OCI-LY3 (cell line): ENCODE data around the gene DIS3.
"Not testable (repeated sequence)": the region's sequence is repeated elsewhere in the genome, so short reads cannot be mapped to it uniquely, and the experiment has no call there.

ENCODE experiments used
- H2AFZ ChIP-seq: fragments of 200-600, 300-600 bp; shearing (Covaris generic); 2 replicates; pipeline ENCODE4 v1.6.0; 2014; ENCODE audit warnings: antibody characterized with exemption, low read depth, low read length
- H3K27ac ChIP-seq: fragments of 200-600, 300-600 bp; sonication (generic); 2 replicates; pipeline ENCODE4 v1.5.1; 2014; ENCODE audit warnings: mild to moderate bottlenecking, low read length, moderate library complexity, mixed read lengths
- H3K27me3 ChIP-seq: fragments of 200-600, 300-600 bp; sonication (generic); 2 replicates; pipeline ENCODE4 v1.6.1; 2014; ENCODE audit warnings: low read depth, low read length, mixed read lengths
- H3K36me3 ChIP-seq: fragments of 200-600, 300-600 bp; sonication (generic); replicated peaks from 2 replicates; pipeline ENCODE3; 2014; ENCODE audit warnings: low read depth, low read length, mixed read lengths
- H3K4me1 ChIP-seq: fragments of 300-600, 200-600 bp; sonication (generic); 2 replicates; pipeline ENCODE4 v1.6.1; 2014; ENCODE audit warnings: low read length, mixed read lengths
- H3K4me2 ChIP-seq: fragments of 200-600, 300-600 bp; sonication (generic); 2 replicates; pipeline ENCODE4 v1.6.1; 2014; ENCODE audit warnings: low read length, mixed read lengths
- H3K4me3 ChIP-seq: fragments of 300-600, 200-600 bp; sonication (generic); 2 replicates; pipeline ENCODE4 v1.5.1; 2014; ENCODE audit warnings: antibody characterized with exemption, mild to moderate bottlenecking, low read length, moderate library complexity
- H3K79me2 ChIP-seq: fragments of 300-600, 200-600 bp; shearing (Covaris generic); 2 replicates; pipeline ENCODE4 v1.6.1; 2014; ENCODE audit warnings: mild to moderate bottlenecking, low read length, mixed read lengths
- H3K9ac ChIP-seq: fragments of 300-600, 200-600 bp; shearing (Covaris generic); 2 replicates; pipeline ENCODE4 v1.6.0; 2014; ENCODE audit warnings: mild to moderate bottlenecking, low read length, moderate library complexity
- H3K9me3 ChIP-seq: fragments of 200-600, 300-600 bp; shearing (Covaris generic); 2 replicates; pipeline ENCODE4 v1.6.1; 2014; ENCODE audit warnings: low read length, mixed read lengths; ENCODE audit not compliant: insufficient read depth
- H4K20me1 ChIP-seq: fragments of 200-600, 300-600 bp; sonication (generic); 2 replicates; pipeline ENCODE4 v1.6.1; 2016; ENCODE audit warnings: low read length, mixed read lengths; ENCODE audit not compliant: insufficient read depth
- EZH2phosphoT487 ChIP-seq: fragments of 200-600 bp; shearing (Covaris generic); IDR thresholded peaks from 2 replicates; pipeline ENCODE4 v1.6.1; 2018; ENCODE audit warnings: antibody characterized with exemption, mixed run types, low read depth
- TF ChIP-seq, protein P1 (sequence below): fragments of 200-600, 300-600 bp; sonication (generic); IDR thresholded peaks from 2 replicates; pipeline ENCODE4 v1.5.1; 2014; ENCODE audit warnings: antibody characterized with exemption, low read length, low read depth

The DIS3 gene

DNA sequence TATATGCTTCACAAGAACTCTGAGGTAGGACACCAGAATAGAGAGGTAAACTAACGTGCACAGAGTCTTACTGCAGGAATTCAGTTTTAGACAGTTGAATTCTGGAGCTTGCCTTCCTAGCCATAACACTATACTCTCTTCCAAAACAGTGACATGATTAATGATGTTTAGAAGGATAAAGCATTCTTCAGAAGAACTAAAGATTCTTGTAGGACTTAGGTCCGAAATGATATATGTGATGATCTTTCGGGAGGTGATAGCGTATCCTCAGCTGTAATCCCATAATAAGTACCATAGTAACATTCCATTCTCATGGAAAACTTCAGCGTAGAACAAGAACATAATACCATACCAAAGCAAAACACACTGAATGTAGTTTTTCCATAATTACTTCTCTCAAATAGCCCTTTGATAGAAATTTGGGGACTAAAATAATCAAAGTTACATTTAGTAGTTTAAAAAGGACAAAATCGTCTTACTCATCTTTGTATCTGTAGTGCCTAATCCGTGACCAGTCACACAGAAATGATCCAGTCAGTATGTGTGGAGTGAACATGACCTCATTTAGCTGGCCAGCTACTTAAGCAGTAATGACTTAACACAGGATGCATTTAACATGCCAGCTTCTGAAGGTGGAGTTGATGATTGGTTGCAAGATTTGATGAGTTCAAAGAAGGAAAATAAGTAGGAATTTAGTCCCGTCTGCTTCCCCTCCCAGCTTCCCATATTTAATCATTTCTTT, 38.6 kb upstream of the DIS3 start:
- H3K27me3 ChIP-seq = no peaks in the 10 kb centered on the region

DNA sequence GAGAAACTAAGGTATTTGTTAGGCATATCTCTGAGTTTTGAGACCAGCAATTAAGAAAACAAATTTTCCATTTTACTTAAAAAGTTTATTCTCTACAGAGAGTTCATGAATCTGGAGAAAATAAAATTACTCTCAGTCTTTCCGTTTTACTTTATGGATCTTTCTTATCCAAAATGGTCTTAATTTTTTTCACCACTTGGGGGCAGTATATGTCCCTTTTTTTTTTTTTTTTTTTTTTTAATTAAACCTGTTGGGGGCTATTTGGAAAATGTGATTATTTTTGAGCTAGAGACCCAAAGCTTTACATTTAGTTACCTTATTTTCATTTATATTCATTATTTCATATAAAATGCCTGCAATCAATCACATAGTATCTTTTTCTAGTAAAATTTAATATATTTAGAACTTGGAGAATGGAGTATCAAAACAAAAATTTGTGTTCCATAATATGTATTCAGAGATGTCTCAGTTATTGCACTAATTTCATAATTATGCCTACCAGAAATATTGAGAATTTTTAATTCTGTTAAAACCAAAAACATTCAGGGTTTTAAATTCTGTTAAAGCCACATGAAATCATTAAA, 27.3 kb upstream of the DIS3 start:
- Histone ChIP-seq H3K27ac (0 out of 2 replicates have a peak overlapping the region, but pooled peaks have one; percentile 1), H3K9ac (no peak overlapping the region), H3K4me3 (no peak overlapping the region), H3K9me3 (no peaks in the 10 kb centered on the region), H3K4me2 (no peak overlapping the region), H3K27me3 (no peaks in the 10 kb centered on the region), H3K4me1 (peaks cover 3% of the 10 kb centered on the region; the same call in 1 of the 2 replicates), H3K79me2 (no peaks in the 10 kb centered on the region), H2AFZ (no peak overlapping the region), H3K36me3 (peaks cover 22% of the 10 kb centered on the region), H4K20me1 (no peaks in the 10 kb centered on the region)
- TF ChIP-seq, protein P1, sequence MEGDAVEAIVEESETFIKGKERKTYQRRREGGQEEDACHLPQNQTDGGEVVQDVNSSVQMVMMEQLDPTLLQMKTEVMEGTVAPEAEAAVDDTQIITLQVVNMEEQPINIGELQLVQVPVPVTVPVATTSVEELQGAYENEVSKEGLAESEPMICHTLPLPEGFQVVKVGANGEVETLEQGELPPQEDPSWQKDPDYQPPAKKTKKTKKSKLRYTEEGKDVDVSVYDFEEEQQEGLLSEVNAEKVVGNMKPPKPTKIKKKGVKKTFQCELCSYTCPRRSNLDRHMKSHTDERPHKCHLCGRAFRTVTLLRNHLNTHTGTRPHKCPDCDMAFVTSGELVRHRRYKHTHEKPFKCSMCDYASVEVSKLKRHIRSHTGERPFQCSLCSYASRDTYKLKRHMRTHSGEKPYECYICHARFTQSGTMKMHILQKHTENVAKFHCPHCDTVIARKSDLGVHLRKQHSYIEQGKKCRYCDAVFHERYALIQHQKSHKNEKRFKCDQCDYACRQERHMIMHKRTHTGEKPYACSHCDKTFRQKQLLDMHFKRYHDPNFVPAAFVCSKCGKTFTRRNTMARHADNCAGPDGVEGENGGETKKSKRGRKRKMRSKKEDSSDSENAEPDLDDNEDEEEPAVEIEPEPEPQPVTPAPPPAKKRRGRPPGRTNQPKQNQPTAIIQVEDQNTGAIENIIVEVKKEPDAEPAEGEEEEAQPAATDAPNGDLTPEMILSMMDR = peak; percentile 51; the same call in 1 of the 2 replicates
- TF ChIP-seq EZH2phosphoT487 = no peak

More for the DNA sequence above, 38.6 kb upstream of the DIS3 start:
- Histone ChIP-seq H3K4me2 (no peak overlapping the region), H3K27ac (no peak overlapping the region), H3K4me3 (no peak overlapping the region), H3K4me1 (peaks cover 9% of the 10 kb centered on the region), H2AFZ (no peak overlapping the region), H3K79me2 (no peaks in the 10 kb centered on the region), H4K20me1 (no peaks in the 10 kb centered on the region), H3K9me3 (no peaks in the 10 kb centered on the region), H3K9ac (no peak overlapping the region), H3K36me3 (peaks cover 36% of the 10 kb centered on the region)
- no peak for TF ChIP-seq EZH2phosphoT487
- TF ChIP-seq, protein P1 = no peak

DNA sequence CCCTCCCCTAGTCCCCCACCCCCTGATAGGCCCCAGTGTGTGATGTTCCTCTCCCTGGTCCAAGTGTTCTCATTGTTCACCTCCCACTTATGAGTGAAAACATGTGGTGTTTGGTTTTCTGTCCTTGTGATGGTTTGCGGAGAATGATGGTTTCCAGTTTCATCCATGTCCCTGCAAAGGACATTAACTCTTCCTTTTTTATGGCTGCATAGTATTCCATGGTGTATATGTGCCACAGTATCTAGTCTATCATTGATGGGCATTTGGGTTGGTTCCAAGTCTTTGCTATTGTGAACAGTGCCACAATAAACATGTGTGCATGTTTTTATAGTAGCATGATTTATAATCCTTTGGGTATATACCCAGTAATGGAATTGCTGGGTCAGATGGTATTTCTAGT, 24.8 kb upstream of the DIS3 start:
- H3K4me2 ChIP-seq, H2AFZ ChIP-seq, H3K27ac ChIP-seq, H3K4me3 ChIP-seq, H3K4me1 ChIP-seq, H3K9me3 ChIP-seq, H3K79me2 ChIP-seq, H3K9ac ChIP-seq, H3K27me3 ChIP-seq, H4K20me1 ChIP-seq: not testable (repeated sequence)
- H3K36me3 ChIP-seq = peaks cover 17% of the 10 kb centered on the region

DNA sequence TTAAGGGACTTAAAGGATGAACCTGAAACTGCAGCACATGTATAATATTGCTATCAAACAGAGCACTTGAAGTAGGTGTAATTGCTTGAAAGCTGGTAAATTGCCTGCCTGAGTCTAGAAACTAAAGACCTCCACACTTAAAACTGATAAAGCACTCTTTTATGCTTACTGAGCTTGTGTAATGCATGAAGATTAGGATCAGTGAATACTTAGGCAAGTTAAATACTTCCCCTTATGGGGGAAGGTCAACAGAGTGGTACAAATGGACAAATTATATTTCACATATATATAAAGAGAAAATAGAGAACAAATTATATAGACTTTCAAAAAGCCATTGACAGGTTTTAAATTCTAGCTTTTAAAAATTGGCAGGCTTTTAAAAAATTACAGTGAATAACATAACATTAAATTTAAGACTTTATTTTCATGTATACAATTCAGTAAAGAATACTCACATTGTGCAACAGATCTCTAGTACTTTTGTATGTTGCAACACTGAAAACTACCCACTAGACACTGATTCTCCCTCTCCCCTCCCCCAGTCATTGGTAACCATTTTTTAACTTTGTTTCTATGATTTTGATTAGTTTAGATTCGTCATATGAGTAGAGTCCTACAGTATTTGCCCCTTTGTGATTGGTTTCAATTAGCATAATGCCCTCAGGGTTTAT, 24.1 kb upstream of the DIS3 start:
- no peaks in the 10 kb centered on the region; the same call in 1 of the 2 replicates for H3K79me2 ChIP-seq
- no peaks in the 10 kb centered on the region for H3K9me3 ChIP-seq
- H3K36me3 ChIP-seq = peaks cover 20% of the 10 kb centered on the region
- no peak overlapping the region for H2AFZ ChIP-seq
- H3K4me2 ChIP-seq = no peak overlapping the region
- H3K27me3 ChIP-seq = no peaks in the 10 kb centered on the region
- H3K4me3 ChIP-seq = no peak overlapping the region
- peaks cover 3% of the 10 kb centered on the region; the same call in 1 of the 2 replicates for H3K4me1 ChIP-seq
- H3K9ac ChIP-seq = no peak overlapping the region
- no peak overlapping the region for H3K27ac ChIP-seq
- no peaks in the 10 kb centered on the region; the same call in 1 of the 2 replicates for H4K20me1 ChIP-seq
- TF ChIP-seq, protein P1 = no peak
- no peak for TF ChIP-seq EZH2phosphoT487
